ENCODE measurements around the gene NLE1. TPM values are rescaled to one million over a fixed set of nuclear protein-coding genes. Genes with fewer than 3 reads are reported as not detected.
"Not testable (repeated sequence)": the region's sequence is repeated elsewhere in the genome, so short reads cannot be mapped to it uniquely, and the experiment has no call there.

The NLE1 gene
- total and polyA plus RNA-seq, 2 experiments from 2014 or later = 3.9 to 12.7 TPM

DNA sequence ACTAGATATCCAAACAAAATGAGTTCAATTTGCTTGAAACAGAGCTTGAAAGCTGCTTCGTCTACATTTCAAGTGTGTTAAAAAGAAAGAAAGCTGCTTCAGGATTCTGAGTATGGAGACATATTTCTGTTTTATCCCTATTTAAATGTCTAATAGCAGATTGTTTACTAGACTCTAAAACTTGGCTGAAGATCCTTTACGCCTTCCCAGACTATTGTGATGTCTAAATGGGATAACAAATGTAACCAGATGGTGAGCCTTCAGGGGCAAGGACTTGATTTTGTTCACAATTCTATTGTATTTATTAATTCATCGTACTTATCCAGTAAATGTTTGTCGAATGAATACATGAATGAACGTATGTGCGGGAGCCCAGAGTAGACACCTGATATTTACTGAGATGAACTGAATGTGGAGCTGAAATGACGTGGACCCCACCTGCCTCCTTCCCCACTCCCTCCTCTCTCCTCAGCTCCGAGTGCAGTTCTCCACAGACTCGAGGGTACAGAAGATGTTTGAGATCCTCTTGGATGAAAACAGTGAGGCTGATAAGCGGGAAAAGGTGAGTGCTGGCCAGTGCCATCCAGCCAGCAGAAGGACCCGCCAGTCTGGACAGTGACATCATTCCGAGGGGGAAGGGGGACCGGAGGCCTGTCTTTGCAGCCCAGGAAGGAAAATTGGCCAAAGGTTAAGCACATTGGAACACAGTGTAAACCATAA lies 10.5 kb upstream of the NLE1 start:
- Histone ChIP-seq H3K79me2 (no peaks in the 10 kb centered on the region), H3K9me3 (ENCODE audit: low read depth) (no peaks in the 10 kb centered on the region), H3K4me2 (no peak overlapping the region), H3K36me3 (replicated peaks; ENCODE audit: insufficient read depth, low read depth) (no peaks in the 10 kb centered on the region), H3K9me2 (replicated peaks; ENCODE audit: insufficient read depth) (no peaks in the 10 kb centered on the region), H2AFZ (no peak overlapping the region), H3K4me3 (no peak overlapping the region), H3K27me3 (no peaks in the 10 kb centered on the region), H3K4me1 (ENCODE audit: insufficient read depth) (peaks cover 3% of the 10 kb centered on the region), H4K20me1 (ENCODE audit: insufficient read depth, poor library complexity, severe bottlenecking) (no peaks in the 10 kb centered on the region), H3K27ac (peak overlapping the region; percentile 38)
- WGBS (ENCODE audit: low lambda C conversion rate, missing lambda C conversion rate) = 61% methylated on average over 13 of the region's 13 CpGs
- no peak for DNase-seq (ENCODE audit: low spot score)
- TF ChIP-seq EZH2phosphoT487 (IDR thresholded peaks at IDR 0.05; ENCODE audit: low read depth, severe bottlenecking, unreplicated experiment) = no peak
- no peak for TF ChIP-seq EZH2 (IDR thresholded peaks at IDR 0.05; ENCODE audit: borderline replicate concordance)
- TF ChIP-seq, protein P1, sequence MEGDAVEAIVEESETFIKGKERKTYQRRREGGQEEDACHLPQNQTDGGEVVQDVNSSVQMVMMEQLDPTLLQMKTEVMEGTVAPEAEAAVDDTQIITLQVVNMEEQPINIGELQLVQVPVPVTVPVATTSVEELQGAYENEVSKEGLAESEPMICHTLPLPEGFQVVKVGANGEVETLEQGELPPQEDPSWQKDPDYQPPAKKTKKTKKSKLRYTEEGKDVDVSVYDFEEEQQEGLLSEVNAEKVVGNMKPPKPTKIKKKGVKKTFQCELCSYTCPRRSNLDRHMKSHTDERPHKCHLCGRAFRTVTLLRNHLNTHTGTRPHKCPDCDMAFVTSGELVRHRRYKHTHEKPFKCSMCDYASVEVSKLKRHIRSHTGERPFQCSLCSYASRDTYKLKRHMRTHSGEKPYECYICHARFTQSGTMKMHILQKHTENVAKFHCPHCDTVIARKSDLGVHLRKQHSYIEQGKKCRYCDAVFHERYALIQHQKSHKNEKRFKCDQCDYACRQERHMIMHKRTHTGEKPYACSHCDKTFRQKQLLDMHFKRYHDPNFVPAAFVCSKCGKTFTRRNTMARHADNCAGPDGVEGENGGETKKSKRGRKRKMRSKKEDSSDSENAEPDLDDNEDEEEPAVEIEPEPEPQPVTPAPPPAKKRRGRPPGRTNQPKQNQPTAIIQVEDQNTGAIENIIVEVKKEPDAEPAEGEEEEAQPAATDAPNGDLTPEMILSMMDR (IDR thresholded peaks at IDR 0.05; ENCODE audit: poor library complexity) = no peak

DNA sequence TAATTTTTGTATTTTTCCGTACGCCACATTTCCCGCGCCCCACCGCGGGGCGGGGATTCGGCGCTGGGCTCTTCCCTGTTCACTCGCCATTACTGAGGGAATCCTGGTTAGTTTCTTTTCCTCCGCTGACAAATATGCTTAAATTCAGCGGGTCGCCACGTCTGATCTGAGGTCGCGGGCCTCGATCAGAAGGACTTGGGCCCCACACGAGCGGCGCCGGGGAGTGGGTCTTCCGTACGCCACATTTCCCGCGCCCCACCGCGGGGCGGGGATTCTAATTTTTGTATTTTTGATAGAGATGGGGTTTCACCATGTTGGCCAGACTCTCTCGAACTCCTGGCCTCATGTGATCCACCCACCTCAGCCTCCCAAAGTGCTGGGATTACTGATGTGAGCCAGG lies 9.0 kb upstream of the NLE1 start:
- 92% methylated on average over 28 of the region's 29 CpGs for WGBS (ENCODE audit: low lambda C conversion rate, missing lambda C conversion rate)
- not testable (repeated sequence) for H3K9me3 ChIP-seq (ENCODE audit: low read depth); H3K36me3 ChIP-seq (replicated peaks; ENCODE audit: insufficient read depth, low read depth); H3K4me1 ChIP-seq (ENCODE audit: insufficient read depth); H3K9me2 ChIP-seq (replicated peaks; ENCODE audit: insufficient read depth); H2AFZ ChIP-seq; H3K27ac ChIP-seq; H4K20me1 ChIP-seq (ENCODE audit: insufficient read depth, poor library complexity, severe bottlenecking); DNase-seq (ENCODE audit: low spot score); H3K79me2 ChIP-seq; H3K4me2 ChIP-seq; H3K27me3 ChIP-seq; H3K4me3 ChIP-seq

DNA sequence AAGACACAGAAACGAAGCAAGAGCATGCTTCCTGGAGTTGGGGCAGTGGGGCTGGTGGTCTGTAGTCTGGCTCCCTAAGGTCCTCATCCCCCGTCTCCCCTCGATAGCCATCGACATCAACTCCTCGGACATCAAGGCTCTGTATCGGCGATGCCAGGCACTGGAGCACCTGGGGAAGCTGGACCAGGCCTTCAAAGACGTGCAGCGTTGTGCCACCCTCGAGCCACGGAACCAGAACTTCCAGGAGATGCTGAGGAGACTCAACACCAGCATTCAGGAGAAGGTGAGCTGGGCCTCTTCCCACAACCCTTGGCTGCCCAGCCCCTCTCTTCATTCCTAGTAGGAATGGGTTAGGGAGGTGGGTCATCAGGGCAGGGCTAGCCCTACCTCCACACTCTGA lies 7.8 kb upstream of the NLE1 start:
- WGBS (ENCODE audit: low lambda C conversion rate, missing lambda C conversion rate) = 98% methylated on average over 11 of the region's 11 CpGs
- Histone ChIP-seq H3K9me2 (replicated peaks; ENCODE audit: insufficient read depth) (no peaks in the 10 kb centered on the region), H3K27me3 (no peaks in the 10 kb centered on the region), H3K27ac (no peak overlapping the region), H2AFZ (no peak overlapping the region), H3K4me1 (ENCODE audit: insufficient read depth) (peaks cover 3% of the 10 kb centered on the region), H3K4me2 (no peak overlapping the region), H3K9me3 (ENCODE audit: low read depth) (no peaks in the 10 kb centered on the region), H3K36me3 (replicated peaks; ENCODE audit: insufficient read depth, low read depth) (no peaks in the 10 kb centered on the region), H3K4me3 (no peak overlapping the region), H4K20me1 (ENCODE audit: insufficient read depth, poor library complexity, severe bottlenecking) (no peaks in the 10 kb centered on the region), H3K79me2 (no peaks in the 10 kb centered on the region)
- no peak for DNase-seq (ENCODE audit: low spot score)
- no peak for TF ChIP-seq EZH2phosphoT487 (IDR thresholded peaks at IDR 0.05; ENCODE audit: low read depth, severe bottlenecking, unreplicated experiment)
- no peak for TF ChIP-seq EZH2 (IDR thresholded peaks at IDR 0.05; ENCODE audit: borderline replicate concordance)
- TF ChIP-seq, protein P1 (IDR thresholded peaks at IDR 0.05; ENCODE audit: poor library complexity) = no peak

DNA sequence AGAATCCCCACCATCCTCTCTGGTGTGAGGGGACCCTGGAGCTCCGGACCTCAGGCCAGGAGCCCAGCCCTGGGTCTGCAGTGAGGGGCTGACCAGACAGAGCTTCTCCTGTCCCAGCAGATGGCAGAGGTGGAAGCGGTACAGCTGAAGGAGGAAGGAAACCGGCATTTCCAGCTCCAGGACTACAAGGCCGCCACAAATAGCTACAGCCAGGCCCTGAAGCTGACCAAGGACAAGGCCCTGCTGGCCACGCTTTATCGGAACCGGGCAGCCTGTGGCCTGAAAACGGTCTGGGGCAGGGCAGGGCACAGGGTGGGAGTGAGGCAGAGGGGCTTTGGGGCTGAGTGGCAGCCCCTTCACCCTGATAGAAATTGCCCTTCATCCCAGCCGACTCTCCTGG lies 6.0 kb upstream of the NLE1 start:
- no peaks in the 10 kb centered on the region for H3K36me3 ChIP-seq (replicated peaks; ENCODE audit: insufficient read depth, low read depth)
- WGBS (ENCODE audit: low lambda C conversion rate, missing lambda C conversion rate) = 74% methylated on average over 9 of the region's 9 CpGs
- H3K9me3 ChIP-seq (ENCODE audit: low read depth) = no peaks in the 10 kb centered on the region
- H2AFZ ChIP-seq = no peak overlapping the region
- H3K27me3 ChIP-seq = no peaks in the 10 kb centered on the region
- H3K9me2 ChIP-seq (replicated peaks; ENCODE audit: insufficient read depth) = no peaks in the 10 kb centered on the region
- no peaks in the 10 kb centered on the region for H3K4me1 ChIP-seq (ENCODE audit: insufficient read depth)
- no peaks in the 10 kb centered on the region for H3K79me2 ChIP-seq
- no peak overlapping the region for H3K4me2 ChIP-seq
- H3K27ac ChIP-seq = no peak overlapping the region
- no peak for DNase-seq (ENCODE audit: low spot score)
- TF ChIP-seq EZH2 (IDR thresholded peaks at IDR 0.05; ENCODE audit: borderline replicate concordance) (no peak), EZH2phosphoT487 (IDR thresholded peaks at IDR 0.05; ENCODE audit: low read depth, severe bottlenecking, unreplicated experiment) (no peak)
- TF ChIP-seq, protein P1 (IDR thresholded peaks at IDR 0.05; ENCODE audit: poor library complexity) = no peak
- H4K20me1 ChIP-seq (ENCODE audit: insufficient read depth, poor library complexity, severe bottlenecking) = no peaks in the 10 kb centered on the region
- no peak overlapping the region for H3K4me3 ChIP-seq
